SK-N-MC (cell line): ENCODE measurements around the gene CMTM7.

Experiments
- EZH2 ChIP-seq: fragments of 200-600 bp; sonication (generic); IDR thresholded peaks from one replicate; pipeline ENCODE4 v1.6.1; 2017; ENCODE audit warnings: antibody characterized with exemption
- POLR2AphosphoS5 ChIP-seq: IDR thresholded peaks from 2 replicates; pipeline ENCODE4 v1.6.1; 2012; ENCODE audit warnings: mild to moderate bottlenecking, low read depth, low read length, borderline replicate concordance

DNA sequence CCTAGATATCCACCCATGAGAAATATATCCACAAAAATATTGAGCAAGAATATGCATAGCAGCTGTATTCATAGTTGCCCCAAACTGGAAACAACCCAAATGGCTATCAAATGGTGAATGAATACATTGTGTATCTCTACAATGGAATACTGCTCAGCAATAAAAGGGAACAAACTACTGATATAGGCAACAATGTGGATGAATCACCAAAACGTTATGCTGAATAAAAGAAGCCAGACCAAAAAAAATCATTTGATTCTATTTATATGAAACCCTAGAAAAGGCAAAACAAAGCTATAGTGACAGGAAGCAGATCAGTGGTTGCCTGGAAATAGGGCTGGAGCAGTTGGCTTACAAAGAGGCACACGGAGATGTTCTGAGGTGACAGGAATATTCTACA, 15.5 kb upstream of the CMTM7 start:
- TF ChIP-seq POLR2AphosphoS5 (no peak), EZH2 (no peak)
